Transverse colon (tissue), 4 donors: ENCODE results near the gene CPLX4. TPM values are rescaled to one million over a fixed set of nuclear protein-coding genes. Genes with fewer than 3 reads are reported as not detected.

ENCODE experiments used
- DNase-seq: peaks from one replicate; pipeline ENCODE4 v3.0.0-alpha.2; 2019
- H3K27ac ChIP-seq, 4 donors: fragments of 200-600 bp; sonication (generic); 2 replicates each; pipeline ENCODE4 v1.5.1; 2016 to 2018; ENCODE audit warnings: inconsistent platforms in 4 of 4
- H3K27me3 ChIP-seq: fragments of 200-600 bp; sonication (generic); 2 replicates; pipeline ENCODE4 v1.5.1; 2017; ENCODE audit warnings: inconsistent platforms
- H3K36me3 ChIP-seq, 4 donors: fragments of 200-600 bp; sonication (generic); 2 replicates each; pipeline ENCODE4 v1.5.1; 2017 to 2019; ENCODE audit warnings: inconsistent platforms in 4 of 4
- H3K4me1 ChIP-seq, 4 donors: fragments of 200-600 bp; sonication (generic); 2 replicates each; pipeline ENCODE4 v1.5.1; 2017 to 2020; ENCODE audit warnings: inconsistent platforms in 4 of 4
- H3K4me3 ChIP-seq, 4 donors: fragments of 200-600 bp; sonication (generic); 1 replicate in 1 of 4; 2 replicates in 3 of 4; pipeline versions ENCODE4 v1.5.1 to v1.6.1; 2017 to 2019; ENCODE audit warnings: inconsistent platforms in 4 of 4
- H3K9me3 ChIP-seq, 2 donors: fragments of 200-600 bp; sonication (generic); 2 replicates each; pipeline ENCODE4 v1.5.1; 2017 to 2019; ENCODE audit warnings: inconsistent platforms in 2 of 2
- CTCF ChIP-seq, 5 experiments: fragments of 200-600 bp in 3 of 5; fragments of 450-650 bp in 2 of 5; sonication (generic) in 3 of 5; IDR thresholded peaks; 1 replicate in 2 of 5; 2 replicates in 3 of 5; pipeline ENCODE4 v1.5.1; 2016 to 2017; ENCODE audit warnings: antibody characterized with exemption in 5 of 5, inconsistent platforms in 3 of 5, mild to moderate bottlenecking in 2 of 5, moderate library complexity in 1 of 5
- EP300 ChIP-seq: sonication (generic); formaldehyde crosslinking; IDR thresholded peaks from one replicate; pipeline ENCODE4 v1.6.1; 2017; ENCODE audit warnings: antibody characterized with exemption, low read depth
- POLR2A ChIP-seq: fragments of 450-650 bp; IDR thresholded peaks from one replicate; pipeline ENCODE4 v1.6.1; 2016; ENCODE audit warnings: antibody characterized with exemption, mild to moderate bottlenecking, moderate library complexity
- POLR2AphosphoS5 ChIP-seq, 3 donors: sonication (generic); formaldehyde crosslinking; IDR thresholded peaks; one replicate each; pipeline ENCODE4 v1.6.1; 2016; ENCODE audit warnings: antibody characterized with exemption in 3 of 3
- WGBS, 2 donors: methylation state at CpG; one replicate each; pipeline ENCODE4 v1.1.5; 2018; ENCODE audit warnings: low coverage in 1 of 2; 5-methylcytosine and 5-hydroxymethylcytosine counted together
- in situ Hi-C, 4 donors: fragments of 200-750 bp; cut with MboI; loops; one replicate each; pipeline versions ENCODE4 v1.15.0 to v1.15.1; 2017; ENCODE audit warnings: low sequenced_read_pairs in 3 of 4, low pct_ligation_motif_present in 1 of 4, low pct_unique_long_range_greater_than_20kb in 1 of 4
- intact Hi-C: fragments of 100-400 bp; cut with DNase I; formaldehyde crosslinking; loops from one replicate; pipeline ENCODE4 v1.15.1; 2023; ENCODE audit warnings: low total_unique reads
- total RNA-seq, 4 donors: library from RNA; depleted of rRNA; stranded (reverse); fragments of >200 nt; gene quantifications; one replicate each; pipeline ENCODE4 v1.1.0, GENCODE V29; 2016

Gene CPLX4
- total RNA-seq, 4 donors from 2014 or later = not detected

GRCh38 chr18:59308248-59308937 is 10.1 kb downstream of the CPLX4 start:
- DNase-seq = peak; percentile 72
- Histone ChIP-seq H3K27me3 (peaks cover 58% of the 10 kb centered on the region), H3K9me3 (no peaks in the 10 kb centered on the region), H3K36me3 (no peaks in the 10 kb centered on the region), H3K4me3 (peak overlapping the region in 2 of 4 donors; percentile 16 to 41), H3K27ac (no peak overlapping the region), H3K4me1 (peaks cover 0 to 11% (median 2%) of the 10 kb centered on the region in 4 donors)
- TF ChIP-seq CTCF (IDR thresholded peaks at IDR 0.05) (peak; percentile 55 to 76 (median 73)), POLR2AphosphoS5 (IDR thresholded peaks at IDR 0.05) (no peak)
- WGBS, 2 donors = 4 to 15% methylated on average over 17 to 42 of the region's 46 CpGs
- intact Hi-C loops (no loop called here), in situ Hi-C loops (no loop called here)

DNA sequence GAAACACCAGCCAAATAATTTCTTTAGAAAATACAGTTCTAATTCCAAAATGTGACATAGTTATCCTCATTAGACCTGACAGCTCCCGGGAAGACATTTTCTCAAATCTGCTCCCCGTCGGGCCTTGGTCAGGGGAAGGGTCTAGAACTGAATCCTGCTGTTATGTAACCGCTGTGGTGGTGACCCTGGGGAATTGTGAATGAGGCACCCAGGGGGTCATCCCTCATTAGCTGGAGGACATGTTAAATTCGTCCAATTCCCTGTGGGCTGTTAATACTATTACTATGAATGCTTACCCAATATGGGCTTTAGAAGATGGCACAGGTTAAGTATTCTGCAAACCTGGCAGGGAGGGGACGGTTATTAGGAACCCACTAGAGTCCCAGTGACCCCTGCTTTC is 11.8 kb downstream of the CPLX4 start:
- in situ Hi-C loops = no loop called here
- Histone ChIP-seq H3K4me3 (no peak overlapping the region), H3K36me3 (no peaks in the 10 kb centered on the region), H3K4me1 (peaks cover 0 to 11% (median 2%) of the 10 kb centered on the region in 4 donors), H3K27me3 (peaks cover 58% of the 10 kb centered on the region), H3K27ac (no peak overlapping the region), H3K9me3 (no peaks in the 10 kb centered on the region)
- DNase-seq = no peak
- intact Hi-C loops = no loop called here
- 87 to 100% methylated on average over 1 to 6 of the region's 6 CpGs for WGBS, 2 donors
- TF ChIP-seq CTCF (IDR thresholded peaks at IDR 0.05) (no peak), POLR2A (no peak), EP300 (no peak), POLR2AphosphoS5 (IDR thresholded peaks at IDR 0.05) (no peak)

GRCh38 chr18:59305295-59305694 is 13.2 kb downstream of the CPLX4 start:
- TF ChIP-seq POLR2A (no peak), CTCF (IDR thresholded peaks at IDR 0.05) (no peak), EP300 (no peak), POLR2AphosphoS5 (IDR thresholded peaks at IDR 0.05) (no peak)
- Histone ChIP-seq H3K4me1 (peaks cover 0 to 11% (median 2%) of the 10 kb centered on the region in 4 donors), H3K27me3 (peaks cover 49% of the 10 kb centered on the region), H3K4me3 (no peak overlapping the region), H3K27ac (no peak overlapping the region), H3K36me3 (no peaks in the 10 kb centered on the region), H3K9me3 (no peaks in the 10 kb centered on the region)
- 55 to 72% methylated on average over 2 to 4 of the region's 4 CpGs for WGBS, 2 donors
- intact Hi-C loops (no loop called here), in situ Hi-C loops (no loop called here)
- no peak for DNase-seq

- Histone ChIP-seq H3K4me1 (peaks cover 0 to 8% (median under 1%) of the 10 kb centered on the region in 4 donors), H3K36me3 (no peaks in the 10 kb centered on the region), H3K27ac (no peak overlapping the region), H3K27me3 (peaks cover 35% of the 10 kb centered on the region), H3K9me3 (no peaks in the 10 kb centered on the region), H3K4me3 (no peak overlapping the region)
- no peak for DNase-seq
- 58 to 81% methylated on average over 4 to 9 of the region's 9 CpGs for WGBS, 2 donors
- no peak for TF ChIP-seq EP300
- TF ChIP-seq CTCF (IDR thresholded peaks at IDR 0.05) = no peak
- no peak for TF ChIP-seq POLR2A
- no peak for TF ChIP-seq POLR2AphosphoS5 (IDR thresholded peaks at IDR 0.05)
- intact Hi-C loops = no loop called here
- in situ Hi-C loops = no loop called here
Observed at GRCh38 chr18:59303656-59304195, 14.7 kb downstream of the CPLX4 start.
